IMR-90 (cell line): Measurements from ENCODE around the gene CAMTA1. TPM values are rescaled to one million over a fixed set of nuclear protein-coding genes. Genes with fewer than 3 reads are reported as not detected.

Source experiments
- ATAC-seq: fragments of 200-7000 bp; cut with Tn5 transposase; 2 replicates; pipeline ENCODE4 v1.9.1; 2020; ENCODE audit warnings: low read depth, mild to moderate bottlenecking, moderate library complexity
- BruUV-seq: library from RNA; stranded (reverse); fragments of 400-500 nt; replicated peaks from 2 replicates; lab custom pipeline; 2021; lab: Mats Ljungman, UMichigan
- CTCF ChIA-PET: fragments of 300-600 bp; formaldehyde crosslinking; extraction: SDS; loops from one replicate; lab custom pipeline; 2021; ENCODE audit warnings: antibody characterized with exemption; lab: Yijun Ruan, JAX
- POLR2A ChIA-PET: fragments of 300-600 bp; sonication (Branson Sonifier 250); formaldehyde crosslinking; loops from one replicate; lab custom pipeline; 2022; ENCODE audit warnings: antibody characterized with exemption; ENCODE audit not compliant: unreplicated experiment; lab: Charles Lee
- DNase-seq: peaks from one replicate; pipeline ENCODE4 v3.0.0; 2013
- H2AFZ ChIP-seq: replicated peaks from 2 replicates; pipeline ENCODE3; 2013; ENCODE audit warnings: low read length, mild to moderate bottlenecking; ENCODE audit not compliant: poor library complexity
- H2AK5ac ChIP-seq: 2 replicates; pipeline ENCODE4 v1.6.1; 2013; ENCODE audit warnings: low read depth, low read length, inconsistent platforms
- H2AK9ac ChIP-seq: replicated peaks from 2 replicates; pipeline ENCODE3; 2013; ENCODE audit warnings: mild to moderate bottlenecking, low read depth, low read length, moderate library complexity; ENCODE audit not compliant: poor library complexity
- H2BK120ac ChIP-seq: 2 replicates; pipeline ENCODE4 v1.6.1; 2013; ENCODE audit warnings: low read depth, low read length, inconsistent platforms
- H2BK15ac ChIP-seq: 3 replicates; pipeline ENCODE4 v1.6.1; 2013; ENCODE audit warnings: low read depth, low read length, inconsistent platforms
- H2BK20ac ChIP-seq: 2 replicates; pipeline ENCODE4 v1.6.1; 2013; ENCODE audit warnings: low read depth, mild to moderate bottlenecking, inconsistent platforms, low read length, moderate library complexity
- H2BK5ac ChIP-seq: 2 replicates; pipeline ENCODE4 v1.6.1; 2013; ENCODE audit warnings: mild to moderate bottlenecking, low read depth, low read length, inconsistent platforms; ENCODE audit not compliant: poor library complexity, severe bottlenecking
- H3K14ac ChIP-seq: replicated peaks from 2 replicates; pipeline ENCODE4 v1.6.1; 2013; ENCODE audit warnings: low read depth, low read length, inconsistent platforms
- H3K18ac ChIP-seq: 2 replicates; pipeline ENCODE4 v1.6.1; 2013; ENCODE audit warnings: low read depth, low read length, control low read depth
- H3K23ac ChIP-seq: 2 replicates; pipeline ENCODE4 v1.6.1; 2013; ENCODE audit warnings: low read depth, low read length, inconsistent platforms
- H3K27ac ChIP-seq: 2 replicates; pipeline ENCODE4 v1.5.1; 2013; ENCODE audit warnings: mild to moderate bottlenecking, control low read depth, low read length; ENCODE audit not compliant: insufficient read depth
- H3K27me3 ChIP-seq: 2 replicates; pipeline ENCODE4 v1.6.1; 2013; ENCODE audit warnings: low read length; ENCODE audit not compliant: control insufficient read depth, insufficient read depth
- H3K36me3 ChIP-seq: 2 replicates; pipeline ENCODE4 v1.6.1; 2013; ENCODE audit warnings: low read length, mixed read lengths; ENCODE audit not compliant: control insufficient read depth, insufficient read depth
- H3K4ac ChIP-seq: 2 replicates; pipeline ENCODE4 v1.6.1; 2013; ENCODE audit warnings: low read depth, low read length, inconsistent platforms
- H3K4me1 ChIP-seq: 2 replicates; pipeline ENCODE4 v1.6.1; 2013; ENCODE audit warnings: low read length, mixed read lengths; ENCODE audit not compliant: control insufficient read depth, insufficient read depth
- H3K4me2 ChIP-seq: 2 replicates; pipeline ENCODE4 v1.6.1; 2013; ENCODE audit warnings: low read depth, mild to moderate bottlenecking, control low read depth, low read length, moderate library complexity
- H3K4me3 ChIP-seq: 2 replicates; pipeline ENCODE4 v1.5.1; 2013; ENCODE audit warnings: low read depth, mild to moderate bottlenecking, control low read depth, low read length, moderate library complexity; ENCODE audit not compliant: insufficient read depth
- H3K56ac ChIP-seq: 2 replicates; pipeline ENCODE4 v1.6.1; 2013; ENCODE audit warnings: low read length, inconsistent platforms; ENCODE audit not compliant: insufficient read depth; ENCODE audit errors: extremely low read depth
- H3K79me1 ChIP-seq, 2 experiments: 2 replicates each; pipeline ENCODE4 v1.6.1; 2013; ENCODE audit warnings: low read length in 2 of 2, inconsistent platforms in 1 of 2, low read depth in 1 of 2
- H3K9ac ChIP-seq: 2 replicates; pipeline ENCODE4 v1.6.1; 2013; ENCODE audit warnings: low read depth, low read length, control low read depth
- H3K9me1 ChIP-seq: 2 replicates; pipeline ENCODE4 v1.6.1; 2013; ENCODE audit warnings: low read length, inconsistent platforms; ENCODE audit not compliant: insufficient read depth
- H3K9me3 ChIP-seq: 2 replicates; pipeline ENCODE4 v1.6.1; 2013; ENCODE audit warnings: low read length; ENCODE audit not compliant: control insufficient read depth, insufficient read depth
- H4K20me1 ChIP-seq: 2 replicates; pipeline ENCODE4 v1.6.1; 2013; ENCODE audit warnings: low read length, inconsistent platforms; ENCODE audit not compliant: insufficient read depth
- H4K5ac ChIP-seq: 2 replicates; pipeline ENCODE4 v1.6.1; 2013; ENCODE audit warnings: mild to moderate bottlenecking, low read depth, low read length, control low read depth
- H4K8ac ChIP-seq, 2 experiments: 2 replicates each; pipeline ENCODE4 v1.6.1; 2013; ENCODE audit warnings: low read depth in 2 of 2, low read length in 2 of 2, control low read depth in 1 of 2, inconsistent platforms in 1 of 2
- H4K91ac ChIP-seq: 2 replicates; pipeline ENCODE4 v1.6.1; 2013; ENCODE audit warnings: low read depth, low read length, inconsistent platforms; ENCODE audit not compliant: insufficient read depth
- CHD1 ChIP-seq: IDR thresholded peaks from 2 replicates; pipeline ENCODE4 v1.6.1; 2012; ENCODE audit warnings: low read depth, low read length, improper control_type of control experiment
- MAZ ChIP-seq: IDR thresholded peaks from 2 replicates; pipeline ENCODE4 v1.6.1; 2012; ENCODE audit warnings: low read depth, mild to moderate bottlenecking, low read length, improper control_type of control experiment, moderate library complexity, borderline replicate concordance
- MXI1 ChIP-seq: IDR thresholded peaks from 2 replicates; pipeline ENCODE4 v1.6.1; 2012; ENCODE audit warnings: low read depth, mild to moderate bottlenecking, low read length, moderate library complexity, borderline replicate concordance
- RCOR1 ChIP-seq: IDR thresholded peaks from 2 replicates; pipeline ENCODE4 v1.6.1; 2012; ENCODE audit warnings: mild to moderate bottlenecking, low read length, improper control_type of control experiment; ENCODE audit not compliant: insufficient replicate concordance
- RFX5 ChIP-seq: IDR thresholded peaks from 2 replicates; pipeline ENCODE4 v1.8.0; 2012; ENCODE audit warnings: low read depth, mild to moderate bottlenecking, low read length, moderate library complexity
- WGBS, 2 experiments: methylation state at CpG; one replicate each; pipeline versions ENCODE4 v1.1.5 to v1.1.7; 2013; ENCODE audit warnings: missing lambda C conversion rate in 2 of 2; ENCODE audit not compliant: insufficient read length in 1 of 2; ENCODE audit errors: extremely low coverage in 2 of 2; 5-methylcytosine and 5-hydroxymethylcytosine counted together
- dilution Hi-C: fragments of 300-500 bp; cut with HindIII; formaldehyde crosslinking; loops from one replicate; pipeline ENCODE4 v1.14.3; 2018; ENCODE audit warnings: low sequenced_read_pairs; ENCODE audit not compliant: unreplicated experiment
- in situ Hi-C: fragments of 300-500 bp; cut with MboI; formaldehyde crosslinking; loops from 3 replicates; pipeline ENCODE4 v1.14.3; 2019; ENCODE audit warnings: low sequenced_read_pairs, inconsistent platforms, mixed read lengths
- intact Hi-C: fragments of 100-400 bp; cut with micrococcal nuclease; formaldehyde crosslinking; loops from 2 replicates; pipeline ENCODE4 v1.10.0; 2022
- polyA plus RNA-seq, 3 experiments: library from polyadenylated mRNA; depleted of rRNA; stranded (reverse); fragments of >200 nt; gene quantifications; 2 replicates each; pipeline ENCODE4 v1.2.3, GENCODE V29; 2012; ENCODE audit warnings: low replicate concordance in 1 of 3
- total RNA-seq: library from RNA; depleted of rRNA; stranded (reverse); fragments of >200 nt; gene quantifications from 2 replicates; pipeline ENCODE4 v1.2.3, GENCODE V29; 2012
- TF ChIP-seq, protein P1 (sequence below): fragments of 150-350 bp; IDR thresholded peaks from 2 replicates; pipeline ENCODE4 v1.6.1; 2016; ENCODE audit warnings: low read depth, mild to moderate bottlenecking, low read length, moderate library complexity, borderline replicate concordance
- TF ChIP-seq, protein P2 (sequence below): conservative IDR thresholded peaks from 2 replicates; pipeline ENCODE4 v1.5.1; 2012; ENCODE audit warnings: mild to moderate bottlenecking, low read depth, low read length, improper control_type of control experiment

CAMTA1 gene
- total and polyA plus RNA-seq, 2 of the 4 experiments (the other 2 are of a cell fraction) = 35.5 to 74.3 TPM

DNA sequence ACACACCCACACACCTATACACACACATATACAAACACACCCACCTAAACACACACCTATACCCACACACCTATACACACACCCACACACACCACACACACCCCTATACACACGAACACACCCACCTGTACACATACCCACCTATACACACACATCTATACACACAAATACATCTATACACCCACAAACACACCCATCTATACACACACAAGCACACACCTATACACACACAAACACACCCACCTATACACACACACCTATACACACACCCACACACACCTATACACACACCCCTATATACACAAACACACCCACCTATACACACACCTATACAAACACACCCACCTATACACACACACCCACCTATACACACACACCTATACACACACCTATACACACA lies 869.5 kb downstream of the CAMTA1 start:
- dilution Hi-C loops = no loop called here

More for the DNA sequence above, 869.5 kb downstream of the CAMTA1 start:
- H3K18ac ChIP-seq = no peak overlapping the region
- ATAC-seq (no peak), DNase-seq (no peak)
- no peak overlapping the region for H4K91ac ChIP-seq
- H2BK20ac ChIP-seq = no peak overlapping the region
- H4K5ac ChIP-seq = no peak overlapping the region
- no peak overlapping the region for H4K8ac ChIP-seq
- H2AK5ac ChIP-seq = no peak overlapping the region
- no peak overlapping the region for H2AFZ ChIP-seq
- H3K36me3 ChIP-seq = no peaks in the 10 kb centered on the region
- no peak overlapping the region for H3K14ac ChIP-seq
- in situ Hi-C loops (loop anchor here (25.0 kb wide), 1 partner anchor 658 kb away; the partner anchor contains the start of gene SLC45A1), intact Hi-C loops (no loop called here)
- H3K79me1 ChIP-seq = no peaks in the 10 kb centered on the region
- no peak overlapping the region for H3K4ac ChIP-seq
- H2BK120ac ChIP-seq = no peak overlapping the region
- H3K27me3 ChIP-seq = peaks cover 29% of the 10 kb centered on the region; the same call in 1 of the 2 replicates
- no peaks in the 10 kb centered on the region for H3K9me3 ChIP-seq
- H4K20me1 ChIP-seq = no peaks in the 10 kb centered on the region
- H3K4me1 ChIP-seq = no peaks in the 10 kb centered on the region
- no peak overlapping the region for H3K4me3 ChIP-seq
- no peak overlapping the region for H3K27ac ChIP-seq
- peak overlapping the region; percentile 87 for H2BK5ac ChIP-seq
- ChIA-PET CTCF (no interaction called here), POLR2A (no interaction called here)
- no peak overlapping the region for H2BK15ac ChIP-seq
- H3K9ac ChIP-seq = no peak overlapping the region
- TF ChIP-seq CHD1 = no peak
- no peak for TF ChIP-seq RFX5
- TF ChIP-seq MXI1 = no peak
- TF ChIP-seq, protein P1, sequence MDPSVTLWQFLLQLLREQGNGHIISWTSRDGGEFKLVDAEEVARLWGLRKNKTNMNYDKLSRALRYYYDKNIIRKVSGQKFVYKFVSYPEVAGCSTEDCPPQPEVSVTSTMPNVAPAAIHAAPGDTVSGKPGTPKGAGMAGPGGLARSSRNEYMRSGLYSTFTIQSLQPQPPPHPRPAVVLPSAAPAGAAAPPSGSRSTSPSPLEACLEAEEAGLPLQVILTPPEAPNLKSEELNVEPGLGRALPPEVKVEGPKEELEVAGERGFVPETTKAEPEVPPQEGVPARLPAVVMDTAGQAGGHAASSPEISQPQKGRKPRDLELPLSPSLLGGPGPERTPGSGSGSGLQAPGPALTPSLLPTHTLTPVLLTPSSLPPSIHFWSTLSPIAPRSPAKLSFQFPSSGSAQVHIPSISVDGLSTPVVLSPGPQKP = no peak
- TF ChIP-seq, protein P2, sequence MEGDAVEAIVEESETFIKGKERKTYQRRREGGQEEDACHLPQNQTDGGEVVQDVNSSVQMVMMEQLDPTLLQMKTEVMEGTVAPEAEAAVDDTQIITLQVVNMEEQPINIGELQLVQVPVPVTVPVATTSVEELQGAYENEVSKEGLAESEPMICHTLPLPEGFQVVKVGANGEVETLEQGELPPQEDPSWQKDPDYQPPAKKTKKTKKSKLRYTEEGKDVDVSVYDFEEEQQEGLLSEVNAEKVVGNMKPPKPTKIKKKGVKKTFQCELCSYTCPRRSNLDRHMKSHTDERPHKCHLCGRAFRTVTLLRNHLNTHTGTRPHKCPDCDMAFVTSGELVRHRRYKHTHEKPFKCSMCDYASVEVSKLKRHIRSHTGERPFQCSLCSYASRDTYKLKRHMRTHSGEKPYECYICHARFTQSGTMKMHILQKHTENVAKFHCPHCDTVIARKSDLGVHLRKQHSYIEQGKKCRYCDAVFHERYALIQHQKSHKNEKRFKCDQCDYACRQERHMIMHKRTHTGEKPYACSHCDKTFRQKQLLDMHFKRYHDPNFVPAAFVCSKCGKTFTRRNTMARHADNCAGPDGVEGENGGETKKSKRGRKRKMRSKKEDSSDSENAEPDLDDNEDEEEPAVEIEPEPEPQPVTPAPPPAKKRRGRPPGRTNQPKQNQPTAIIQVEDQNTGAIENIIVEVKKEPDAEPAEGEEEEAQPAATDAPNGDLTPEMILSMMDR = no peak
- no peak for TF ChIP-seq MAZ
- TF ChIP-seq RCOR1 = no peak
- no peak overlapping the region for H3K56ac ChIP-seq
- H3K9me1 ChIP-seq = no peaks in the 10 kb centered on the region
- BruUV-seq = no TSS peak
- no peak overlapping the region for H2AK9ac ChIP-seq
- no peak overlapping the region for H3K4me2 ChIP-seq
- H3K23ac ChIP-seq = no peak overlapping the region
- whole genome bisulfite sequencing, 2 experiments = 43% methylated on average over 1 of the region's 1 CpG; no CpG with 5 or more reads in 1 of the 2 experiments
